Memory B cell (primary cell): ENCODE measurements around the gene SMIM9.

Experiments
- ATAC-seq: fragments of 150-1000 bp; cut with Tn5 transposase; 2 replicates; pipeline ENCODE4 v1.10.0; 2021; ENCODE audit warnings: low read depth, mild to moderate bottlenecking, moderate library complexity
- DNase-seq, 2 donors: peaks; one replicate each; pipeline ENCODE4 v3.0.0; 2022; ENCODE audit warnings: low spot score in 2 of 2
- H3K27ac Mint-ChIP-seq: one replicate; pipeline ENCODE4 v1.8.0; 2022; ENCODE audit warnings: mild to moderate bottlenecking, moderate library complexity, mixed read lengths
- H3K27me3 Mint-ChIP-seq: one replicate; pipeline ENCODE4 v1.8.0; 2022; ENCODE audit warnings: mixed read lengths
- H3K36me3 Mint-ChIP-seq: one replicate; pipeline ENCODE4 v1.8.0; 2022; ENCODE audit warnings: mild to moderate bottlenecking, mixed read lengths
- H3K4me1 Mint-ChIP-seq: one replicate; pipeline ENCODE4 v1.8.0; 2022; ENCODE audit warnings: mixed read lengths
- H3K4me3 Mint-ChIP-seq: one replicate; pipeline ENCODE4 v1.8.0; 2022; ENCODE audit warnings: mild to moderate bottlenecking, moderate library complexity, mixed read lengths
- H3K9me3 Mint-ChIP-seq: one replicate; pipeline ENCODE4 v1.8.0; 2022; ENCODE audit warnings: mixed read lengths

Gene SMIM9

DNA sequence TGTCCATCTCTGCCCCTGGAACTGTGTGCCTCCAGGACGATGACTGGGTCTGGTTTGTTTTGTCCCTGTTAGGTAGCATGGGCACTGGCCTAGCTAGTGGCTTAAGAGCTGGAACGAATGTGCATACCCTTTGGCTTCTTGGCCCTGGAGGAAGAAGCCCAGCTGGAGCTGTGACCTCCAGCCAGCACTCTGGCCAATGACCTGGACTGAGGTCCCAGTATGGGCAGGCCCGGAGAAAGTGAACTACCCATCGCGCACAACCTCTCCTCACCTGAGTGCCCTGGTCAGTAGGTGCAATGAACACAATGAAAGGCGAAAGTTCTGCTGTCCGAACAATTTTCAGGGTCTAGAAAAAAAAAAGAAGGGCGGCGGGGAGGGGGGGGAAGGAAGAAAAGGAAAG, 53.5 kb downstream of the SMIM9 start:
- Mint-ChIP-seq H3K4me3 (no peak overlapping the region), H3K27ac (no peak overlapping the region), H3K4me1 (peaks cover 10% of the 10 kb centered on the region), H3K36me3 (peaks cover 3% of the 10 kb centered on the region), H3K9me3 (no peaks in the 10 kb centered on the region), H3K27me3 (no peaks in the 10 kb centered on the region)
- DNase-seq (no peak), ATAC-seq (no peak)

DNA sequence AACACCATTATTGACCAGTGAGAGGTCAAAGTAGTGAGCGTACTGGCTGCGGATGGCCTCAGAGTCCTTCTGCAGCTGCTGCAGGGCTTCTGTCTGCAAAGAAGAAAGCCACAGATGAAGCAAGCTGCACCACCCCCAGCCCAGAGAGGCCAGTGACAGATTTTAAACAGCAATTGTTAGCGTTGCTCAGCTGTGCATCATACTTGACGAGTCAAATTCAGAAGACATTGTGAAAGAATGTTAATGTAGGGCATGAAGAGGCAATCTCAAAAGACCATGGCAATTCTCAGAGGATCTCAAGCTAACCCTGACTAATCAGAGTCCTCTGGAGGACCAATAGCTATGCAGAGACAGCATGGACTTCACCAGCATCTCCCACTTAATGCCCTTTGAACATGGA, 55.2 kb downstream of the SMIM9 start:
- Mint-ChIP-seq H3K27ac (no peak overlapping the region), H3K4me3 (no peak overlapping the region)

DNA sequence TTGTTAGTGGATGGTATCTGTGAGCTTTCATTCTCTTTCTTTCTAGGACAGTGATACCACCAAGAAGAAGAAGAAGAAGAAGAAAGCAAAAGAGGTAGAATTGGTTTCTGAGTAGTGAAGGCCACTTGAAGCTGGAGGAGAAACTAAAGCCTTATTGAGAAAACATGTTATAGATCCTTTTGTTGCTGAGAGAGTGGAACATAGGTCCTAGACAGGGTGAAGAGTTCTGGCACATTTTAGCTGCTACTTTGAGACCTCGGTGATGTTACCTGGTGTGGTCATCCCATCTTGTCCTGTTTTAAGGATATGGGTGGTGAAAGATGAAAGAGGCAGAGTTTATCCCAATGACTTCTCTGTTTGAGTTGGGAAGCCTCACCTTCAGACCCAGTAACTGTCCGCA, 57.7 kb downstream of the SMIM9 start:
- Mint-ChIP-seq H3K36me3 (peaks cover 11% of the 10 kb centered on the region), H3K27ac (no peak overlapping the region)
- no peak for ATAC-seq

More for the DNA sequence above, 55.2 kb downstream of the SMIM9 start:
- ATAC-seq, result no peak
- Mint-ChIP-seq H3K27me3 (no peaks in the 10 kb centered on the region), H3K4me1 (peaks cover 9% of the 10 kb centered on the region), H3K36me3 (peaks cover 6% of the 10 kb centered on the region), H3K9me3 (no peaks in the 10 kb centered on the region)
- DNase-seq, result no peak

DNA sequence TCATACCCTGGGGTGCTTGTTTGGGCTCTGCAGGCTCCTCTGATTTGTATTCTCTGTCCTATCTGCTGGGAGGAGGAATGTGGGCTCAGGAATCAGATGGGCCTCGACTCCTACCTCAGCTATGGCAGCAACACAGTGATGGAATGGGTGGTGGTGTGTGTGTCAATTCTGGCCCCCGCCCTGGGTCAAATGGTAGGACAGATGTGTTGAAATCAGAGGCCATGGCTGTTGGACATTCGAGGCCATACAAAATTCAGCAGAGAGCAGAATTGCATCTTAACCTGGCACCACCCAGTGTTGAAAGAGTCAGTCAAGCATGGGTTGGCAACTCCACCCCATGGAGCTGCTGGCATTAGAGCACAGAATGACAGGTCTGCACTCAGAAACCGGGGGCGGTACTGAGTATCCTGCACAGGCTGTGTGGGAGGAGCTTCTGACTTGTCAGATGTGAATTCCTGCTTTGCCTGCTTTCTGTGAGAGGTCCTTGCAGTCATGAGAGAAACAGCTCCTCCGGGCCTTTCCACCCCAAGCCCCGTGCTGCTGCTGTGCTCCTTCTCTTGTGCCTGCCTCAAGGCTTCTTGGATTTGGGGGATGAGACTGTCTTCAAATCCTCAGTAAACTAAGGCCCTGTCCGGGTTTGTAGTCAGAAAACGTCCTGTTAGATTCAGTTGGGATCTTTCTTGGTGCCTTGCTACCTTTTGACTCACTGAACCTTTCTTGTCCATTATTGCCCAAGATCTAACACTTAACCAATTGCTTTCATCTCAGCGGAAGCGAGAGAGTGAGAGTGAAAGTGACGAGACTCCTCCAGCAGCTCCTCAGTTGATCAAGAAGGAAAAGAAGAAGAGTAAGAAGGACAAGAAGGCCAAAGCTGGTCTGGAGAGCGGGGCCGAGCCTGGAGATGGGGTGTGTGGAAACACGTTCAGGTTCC, 58.8 kb downstream of the SMIM9 start:
- no peaks in the 10 kb centered on the region for H3K4me1 Mint-ChIP-seq
- peaks cover 15% of the 10 kb centered on the region for H3K36me3 Mint-ChIP-seq
- H3K27me3 Mint-ChIP-seq, result no peaks in the 10 kb centered on the region
- DNase-seq (no peak), ATAC-seq (no peak)
- no peak overlapping the region for H3K4me3 Mint-ChIP-seq
- H3K27ac Mint-ChIP-seq, result no peak overlapping the region
- H3K9me3 Mint-ChIP-seq, result no peaks in the 10 kb centered on the region

More for the DNA sequence above, 57.7 kb downstream of the SMIM9 start:
- no peak for DNase-seq
- Mint-ChIP-seq H3K4me3 (no peak overlapping the region), H3K27me3 (no peaks in the 10 kb centered on the region), H3K4me1 (no peaks in the 10 kb centered on the region), H3K9me3 (no peaks in the 10 kb centered on the region)

DNA sequence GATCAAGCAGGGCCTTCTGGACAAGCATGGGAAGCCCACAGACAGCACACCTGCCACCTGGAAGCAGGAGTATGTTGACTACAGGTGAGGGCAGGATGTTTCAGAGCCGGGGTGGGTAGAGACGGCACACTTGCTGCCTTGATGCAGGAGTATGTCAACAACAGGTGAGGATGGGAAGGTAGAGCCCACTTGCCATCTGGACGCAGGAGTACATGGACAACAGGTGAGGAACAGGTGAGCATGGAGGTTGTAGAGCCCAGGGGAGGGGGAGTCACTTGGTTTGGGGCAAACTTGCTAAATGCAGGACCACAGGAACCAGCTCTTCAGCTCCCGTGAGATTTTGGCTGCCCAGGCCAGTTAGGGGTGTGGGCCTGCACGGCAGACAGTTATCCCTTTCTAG, 59.8 kb downstream of the SMIM9 start:
- H3K27ac Mint-ChIP-seq, result no peak overlapping the region

More for the DNA sequence above, 59.8 kb downstream of the SMIM9 start:
- H3K27me3 Mint-ChIP-seq, result no peaks in the 10 kb centered on the region
- peaks cover 15% of the 10 kb centered on the region for H3K36me3 Mint-ChIP-seq
- no peaks in the 10 kb centered on the region for H3K9me3 Mint-ChIP-seq
- ATAC-seq (no peak), DNase-seq (no peak)
- H3K4me1 Mint-ChIP-seq, result no peaks in the 10 kb centered on the region
- H3K4me3 Mint-ChIP-seq, result no peak overlapping the region
